Adipocyte (in vitro differentiated cells): ENCODE results near the gene FBXO4.
"Not testable (repeated sequence)": the region's sequence is repeated elsewhere in the genome, so short reads cannot be mapped to it uniquely, and the experiment has no call there.

Source experiments
- DNase-seq: peaks from one replicate; pipeline ENCODE4 v3.0.0-alpha.2; 2015; ENCODE audit warnings: low read depth
- H3K27me3 ChIP-seq: replicated peaks from 2 replicates; pipeline ENCODE4 v1.7.0; 2013; ENCODE audit warnings: mild to moderate bottlenecking, low read length, moderate library complexity; ENCODE audit not compliant: control insufficient read depth, insufficient read depth
- H3K36me3 ChIP-seq: 2 replicates; pipeline ENCODE4 v1.7.0; 2013; ENCODE audit warnings: low read length, mild to moderate bottlenecking, moderate library complexity; ENCODE audit not compliant: control insufficient read depth, insufficient read depth, severe bottlenecking
- H3K4me1 ChIP-seq: 2 replicates; pipeline ENCODE4 v1.7.0; 2013; ENCODE audit warnings: mild to moderate bottlenecking, low read length, moderate library complexity; ENCODE audit not compliant: control insufficient read depth, insufficient read depth
- H3K4me3 ChIP-seq: 2 replicates; pipeline ENCODE4 v1.7.0; 2013; ENCODE audit warnings: mild to moderate bottlenecking, low read length, moderate library complexity
- H3K9ac ChIP-seq: 2 replicates; pipeline ENCODE4 v1.7.0; 2013; ENCODE audit warnings: mild to moderate bottlenecking, low read length, moderate library complexity
- H3K9me3 ChIP-seq: 2 replicates; pipeline ENCODE4 v1.7.0; 2013; ENCODE audit warnings: mild to moderate bottlenecking, low read length, moderate library complexity; ENCODE audit not compliant: control insufficient read depth

The FBXO4 gene

GRCh38 chr5:41962491-41962890 lies 37.4 kb downstream of the FBXO4 start:
- Histone ChIP-seq H3K36me3 (no peaks in the 10 kb centered on the region), H3K27me3 (no peaks in the 10 kb centered on the region), H3K9me3 (peaks cover 32% of the 10 kb centered on the region), H3K4me3 (no peak overlapping the region), H3K9ac (no peak overlapping the region), H3K4me1 (no peaks in the 10 kb centered on the region)
- no peak for DNase-seq

DNA sequence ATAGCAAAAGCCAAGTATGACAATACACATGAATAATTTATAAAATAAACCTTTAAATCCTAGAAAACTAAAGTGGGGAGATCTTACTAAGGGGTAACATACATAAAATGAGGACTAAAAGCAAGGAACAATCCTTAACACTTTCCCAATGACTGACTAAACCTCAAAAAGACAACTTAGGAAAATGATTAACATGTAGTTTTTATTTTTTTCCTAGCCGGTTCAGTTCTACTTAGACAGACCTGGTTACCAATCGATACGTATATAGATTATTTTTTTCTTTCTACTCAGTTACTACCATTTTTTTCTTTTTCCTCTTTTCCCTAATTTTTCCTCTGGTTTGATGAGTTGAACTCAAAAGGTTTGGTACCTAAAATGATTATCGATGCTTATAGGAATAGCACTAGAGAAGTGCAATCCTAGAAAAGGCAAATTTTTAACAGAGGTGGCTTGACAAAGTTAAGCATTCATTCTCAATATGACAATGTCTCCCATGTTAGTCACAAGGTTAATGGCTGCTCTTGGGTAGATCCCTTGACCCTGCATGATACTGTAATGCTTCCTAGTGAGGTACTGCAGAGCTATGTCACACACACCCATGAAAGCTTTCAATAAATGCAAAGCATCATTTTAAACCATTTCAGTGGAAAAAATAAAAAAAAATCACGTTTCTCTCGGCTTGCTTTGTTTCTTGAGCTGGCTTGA lies 41.5 kb downstream of the FBXO4 start:
- Histone ChIP-seq H3K4me1 (no peaks in the 10 kb centered on the region), H3K27me3 (no peaks in the 10 kb centered on the region), H3K9ac (no peak overlapping the region), H3K9me3 (peaks cover 5% of the 10 kb centered on the region), H3K4me3 (no peak overlapping the region), H3K36me3 (no peaks in the 10 kb centered on the region)
- DNase-seq, result no peak

GRCh38 chr5:41967401-41967800 lies 42.3 kb downstream of the FBXO4 start:
- H3K9me3 ChIP-seq, result peaks cover 3% of the 10 kb centered on the region
- H3K9ac ChIP-seq, result no peak overlapping the region
- no peaks in the 10 kb centered on the region for H3K27me3 ChIP-seq
- H3K4me1 ChIP-seq, result no peaks in the 10 kb centered on the region
- no peak for DNase-seq
- no peak overlapping the region for H3K4me3 ChIP-seq
- no peaks in the 10 kb centered on the region for H3K36me3 ChIP-seq

DNA sequence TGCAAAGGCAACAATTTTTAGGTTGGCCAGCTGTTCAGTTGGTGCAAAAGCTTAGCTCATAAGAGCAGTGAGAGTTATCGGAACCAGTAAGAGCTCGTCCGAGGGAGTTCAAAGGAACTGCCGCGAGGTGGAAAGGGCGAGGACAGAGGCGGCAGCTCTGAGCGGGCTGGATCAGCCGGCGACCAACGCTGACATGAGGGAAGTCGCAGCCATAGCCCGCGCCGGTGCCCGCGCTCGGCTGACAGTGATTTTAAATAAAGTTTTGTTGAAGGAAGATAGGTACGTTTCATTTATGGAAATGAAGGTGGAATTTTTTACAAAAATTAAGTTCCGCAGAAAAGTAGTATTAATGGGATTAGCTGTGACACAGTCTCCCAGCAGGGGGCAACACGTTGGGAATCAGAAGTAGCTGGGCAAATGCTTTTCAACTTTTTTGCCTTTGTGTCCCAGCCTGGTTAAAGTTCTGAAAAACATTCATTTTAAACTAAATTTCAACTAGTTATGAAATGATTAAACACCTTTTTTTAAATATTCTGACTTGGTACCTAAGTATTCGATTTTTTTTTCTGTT lies 43.2 kb downstream of the FBXO4 start:
- H3K4me1 ChIP-seq, result no peaks in the 10 kb centered on the region
- no peaks in the 10 kb centered on the region for H3K36me3 ChIP-seq
- H3K9ac ChIP-seq, result no peak overlapping the region

GRCh38 chr5:41973087-41973486 lies 48.0 kb downstream of the FBXO4 start:
- no peak overlapping the region for H3K4me3 ChIP-seq
- no peaks in the 10 kb centered on the region for H3K36me3 ChIP-seq
- DNase-seq, result no peak
- peaks cover 3% of the 10 kb centered on the region for H3K4me1 ChIP-seq
- no peak overlapping the region for H3K9ac ChIP-seq
- no peaks in the 10 kb centered on the region for H3K27me3 ChIP-seq
- H3K9me3 ChIP-seq, result peaks cover 7% of the 10 kb centered on the region

More for the DNA sequence above, 43.2 kb downstream of the FBXO4 start:
- H3K27me3 ChIP-seq, result no peaks in the 10 kb centered on the region
- H3K9me3 ChIP-seq, result peaks cover 7% of the 10 kb centered on the region
- no peak for DNase-seq
- no peak overlapping the region for H3K4me3 ChIP-seq

- Histone ChIP-seq H3K4me1 (peaks cover 8% of the 10 kb centered on the region), H3K9me3 (peaks cover 7% of the 10 kb centered on the region), H3K36me3 (no peaks in the 10 kb centered on the region), H3K9ac (no peak overlapping the region), H3K4me3 (no peak overlapping the region), H3K27me3 (no peaks in the 10 kb centered on the region)
- DNase-seq, result no peak
Observed at GRCh38 chr5:41973887-41974286, 48.8 kb downstream of the FBXO4 start.

DNA sequence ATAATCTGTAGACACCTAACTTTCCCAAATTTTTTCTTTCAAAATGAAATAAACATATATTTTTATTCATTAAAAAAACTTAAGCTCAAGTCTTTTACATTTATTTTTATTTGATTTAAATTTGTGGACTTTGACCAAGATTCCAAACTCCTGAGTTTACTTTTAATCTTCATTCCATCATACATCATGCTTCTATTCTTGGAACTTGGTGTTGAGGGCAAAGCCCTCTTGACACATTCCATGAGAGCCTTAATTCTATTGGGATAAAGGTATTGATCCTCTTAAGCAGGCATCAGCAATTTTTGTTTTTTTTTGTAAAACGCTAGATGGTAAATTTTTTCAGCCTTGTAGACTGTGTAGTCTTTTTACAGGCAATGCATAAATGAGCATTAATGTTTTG lies 53.6 kb downstream of the FBXO4 start:
- H3K4me1 ChIP-seq, result peaks cover 16% of the 10 kb centered on the region
- no peaks in the 10 kb centered on the region for H3K9me3 ChIP-seq
- no peak for DNase-seq
- H3K36me3 ChIP-seq, result no peaks in the 10 kb centered on the region
- no peak overlapping the region for H3K4me3 ChIP-seq
- H3K27me3 ChIP-seq, result no peaks in the 10 kb centered on the region
- no peak overlapping the region for H3K9ac ChIP-seq

DNA sequence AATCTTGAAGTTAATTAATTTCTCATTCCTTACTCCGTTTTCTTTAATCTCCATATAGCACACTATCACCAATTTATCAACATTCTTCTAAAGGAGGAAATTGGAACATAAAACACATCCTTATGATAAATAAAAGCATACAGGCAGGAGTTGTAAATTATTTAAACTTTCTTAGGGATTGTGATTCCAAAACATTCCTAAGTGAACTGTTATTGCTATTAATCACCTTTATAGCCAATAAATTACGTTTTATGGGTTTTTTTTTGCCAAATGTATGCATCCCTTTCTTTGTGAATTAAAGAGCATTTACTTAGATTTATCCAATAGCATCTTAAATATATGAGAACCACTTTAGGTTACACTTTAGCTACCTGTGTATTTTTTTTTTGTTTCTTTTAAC lies 55.3 kb downstream of the FBXO4 start:
- Histone ChIP-seq H3K27me3 (no peaks in the 10 kb centered on the region), H3K9me3 (no peaks in the 10 kb centered on the region), H3K4me1 (peaks cover 16% of the 10 kb centered on the region), H3K9ac (no peak overlapping the region), H3K4me3 (no peak overlapping the region), H3K36me3 (no peaks in the 10 kb centered on the region)
- no peak for DNase-seq

GRCh38 chr5:41980870-41981269 lies 55.8 kb downstream of the FBXO4 start:
- Histone ChIP-seq H3K9ac (no peak overlapping the region), H3K4me3 (no peak overlapping the region), H3K36me3 (no peaks in the 10 kb centered on the region), H3K27me3 (no peaks in the 10 kb centered on the region), H3K9me3 (no peaks in the 10 kb centered on the region), H3K4me1 (peaks cover 16% of the 10 kb centered on the region)
- DNase-seq, result no peak

- H3K27me3 ChIP-seq, H3K4me3 ChIP-seq, DNase-seq, H3K9me3 ChIP-seq, H3K36me3 ChIP-seq, H3K9ac ChIP-seq: not testable (repeated sequence)
- H3K4me1 ChIP-seq, result peaks cover 16% of the 10 kb centered on the region
Observed at GRCh38 chr5:41982858-41983257, 57.8 kb downstream of the FBXO4 start.

DNA sequence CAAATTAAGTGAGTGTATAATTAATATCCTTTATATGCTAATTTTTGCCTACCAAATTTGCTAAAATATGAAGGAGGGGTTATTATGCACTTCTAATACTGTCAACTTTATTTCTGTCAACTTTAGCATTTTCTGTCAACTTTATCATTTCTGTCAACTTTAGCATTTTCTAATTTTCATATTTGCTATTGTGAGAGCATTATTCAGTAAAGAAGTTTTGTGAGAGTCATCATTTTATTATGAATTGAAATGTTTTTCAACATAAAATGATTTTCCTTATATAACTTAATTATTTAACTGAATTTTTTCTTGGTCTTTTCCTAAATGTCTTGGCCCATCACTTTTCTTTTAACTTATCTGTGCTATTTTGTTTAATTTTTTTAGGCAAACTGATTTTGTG lies 58.2 kb downstream of the FBXO4 start:
- Histone ChIP-seq H3K27me3 (no peaks in the 10 kb centered on the region), H3K9ac (no peak overlapping the region), H3K9me3 (no peaks in the 10 kb centered on the region), H3K4me3 (no peak overlapping the region), H3K4me1 (peaks cover 16% of the 10 kb centered on the region), H3K36me3 (no peaks in the 10 kb centered on the region)
- DNase-seq, result no peak
